ENCODE results near the gene CBX2.
A peak's percentile ranks its signal among the peaks of the same experiment; 100 is the strongest.

CBX2 gene

DNA sequence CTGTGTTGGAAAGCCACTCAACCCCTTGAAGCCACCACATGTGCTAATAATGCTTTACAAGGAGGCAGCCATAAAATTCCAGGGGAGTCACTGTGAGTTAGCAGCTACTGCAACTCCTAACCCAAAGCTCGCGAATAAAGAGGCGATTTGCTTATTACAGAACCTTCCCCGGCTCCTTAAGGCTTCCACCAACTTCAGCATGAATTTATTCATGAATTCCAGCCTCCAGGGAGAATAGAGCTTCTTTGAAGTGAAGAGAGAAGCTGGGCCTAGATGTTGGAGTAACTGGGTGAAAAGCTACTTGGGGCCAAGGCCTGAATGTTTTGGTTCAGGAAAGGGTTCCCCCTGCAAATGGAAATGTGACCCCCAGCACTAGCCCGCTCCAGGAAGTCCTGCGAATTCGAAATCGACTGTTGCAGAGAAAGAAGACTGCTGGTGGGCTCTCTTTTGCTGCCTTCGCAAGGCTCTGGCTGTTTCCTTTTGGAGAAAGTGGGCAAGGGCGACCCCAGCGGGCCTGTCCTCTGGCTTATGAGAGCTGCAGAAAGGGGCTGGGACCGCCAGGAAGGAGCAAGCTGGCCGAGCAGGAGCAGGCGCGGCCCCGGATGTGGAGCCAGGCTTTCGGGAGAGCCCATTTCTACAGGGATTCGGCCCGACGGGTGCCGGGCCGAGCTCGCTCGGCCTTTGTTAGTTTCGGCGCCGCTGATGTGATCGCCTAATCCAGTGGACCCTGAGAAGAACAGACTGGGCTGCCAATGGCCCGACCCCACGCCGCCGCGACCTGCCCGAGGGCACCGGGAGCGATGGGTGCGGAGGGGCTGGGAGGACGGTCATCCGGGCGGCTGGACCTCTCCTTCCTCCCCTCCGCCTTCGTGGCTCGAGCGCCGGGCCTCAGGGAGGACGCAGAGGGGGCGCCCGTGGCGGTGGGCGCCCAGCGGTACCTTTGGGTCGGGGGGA lies 11.3 kb downstream of the CBX2 start:
- no peak for ATAC-seq
- TF ChIP-seq ZNF8 (CRISPR knock-in tag; IDR thresholded peaks at IDR 0.05) (no peak), ZFP3 (CRISPR knock-in tag; IDR thresholded peaks at IDR 0.05) (no peak), PPARA (CRISPR knock-in tag; IDR thresholded peaks at IDR 0.05; ENCODE audit: borderline replicate concordance) (no peak), SNAI2 (CRISPR knock-in tag; IDR thresholded peaks at IDR 0.05) (no peak), TOX (CRISPR knock-in tag; IDR thresholded peaks at IDR 0.05; ENCODE audit: borderline replicate concordance) (no peak), ESRRG (CRISPR knock-in tag; IDR thresholded peaks at IDR 0.05) (no peak), CSDC2 (CRISPR knock-in tag; IDR thresholded peaks at IDR 0.05) (no peak), OSR1 (CRISPR knock-in tag; IDR thresholded peaks at IDR 0.05) (no peak), TCF4 (CRISPR knock-in tag; IDR thresholded peaks at IDR 0.05; ENCODE audit: borderline replicate concordance) (no peak)
- TF ChIP-seq, protein P1, sequence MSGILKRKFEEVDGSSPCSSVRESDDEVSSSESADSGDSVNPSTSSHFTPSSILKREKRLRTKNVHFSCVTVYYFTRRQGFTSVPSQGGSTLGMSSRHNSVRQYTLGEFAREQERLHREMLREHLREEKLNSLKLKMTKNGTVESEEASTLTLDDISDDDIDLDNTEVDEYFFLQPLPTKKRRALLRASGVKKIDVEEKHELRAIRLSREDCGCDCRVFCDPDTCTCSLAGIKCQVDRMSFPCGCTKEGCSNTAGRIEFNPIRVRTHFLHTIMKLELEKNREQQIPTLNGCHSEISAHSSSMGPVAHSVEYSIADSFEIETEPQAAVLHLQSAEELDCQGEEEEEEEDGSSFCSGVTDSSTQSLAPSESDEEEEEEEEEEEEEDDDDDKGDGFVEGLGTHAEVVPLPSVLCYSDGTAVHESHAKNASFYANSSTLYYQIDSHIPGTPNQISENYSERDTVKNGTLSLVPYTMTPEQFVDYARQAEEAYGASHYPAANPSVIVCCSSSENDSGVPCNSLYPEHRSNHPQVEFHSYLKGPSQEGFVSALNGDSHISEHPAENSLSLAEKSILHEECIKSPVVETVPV (CRISPR knock-in tag; IDR thresholded peaks at IDR 0.05): no peak
- TF ChIP-seq, protein P2, sequence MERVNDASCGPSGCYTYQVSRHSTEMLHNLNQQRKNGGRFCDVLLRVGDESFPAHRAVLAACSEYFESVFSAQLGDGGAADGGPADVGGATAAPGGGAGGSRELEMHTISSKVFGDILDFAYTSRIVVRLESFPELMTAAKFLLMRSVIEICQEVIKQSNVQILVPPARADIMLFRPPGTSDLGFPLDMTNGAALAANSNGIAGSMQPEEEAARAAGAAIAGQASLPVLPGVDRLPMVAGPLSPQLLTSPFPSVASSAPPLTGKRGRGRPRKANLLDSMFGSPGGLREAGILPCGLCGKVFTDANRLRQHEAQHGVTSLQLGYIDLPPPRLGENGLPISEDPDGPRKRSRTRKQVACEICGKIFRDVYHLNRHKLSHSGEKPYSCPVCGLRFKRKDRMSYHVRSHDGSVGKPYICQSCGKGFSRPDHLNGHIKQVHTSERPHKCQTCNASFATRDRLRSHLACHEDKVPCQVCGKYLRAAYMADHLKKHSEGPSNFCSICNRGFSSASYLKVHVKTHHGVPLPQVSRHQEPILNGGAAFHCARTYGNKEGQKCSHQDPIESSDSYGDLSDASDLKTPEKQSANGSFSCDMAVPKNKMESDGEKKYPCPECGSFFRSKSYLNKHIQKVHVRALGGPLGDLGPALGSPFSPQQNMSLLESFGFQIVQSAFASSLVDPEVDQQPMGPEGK (CRISPR knock-in tag; IDR thresholded peaks at IDR 0.05; ENCODE audit: borderline replicate concordance): no peak
- TF ChIP-seq, protein P3, sequence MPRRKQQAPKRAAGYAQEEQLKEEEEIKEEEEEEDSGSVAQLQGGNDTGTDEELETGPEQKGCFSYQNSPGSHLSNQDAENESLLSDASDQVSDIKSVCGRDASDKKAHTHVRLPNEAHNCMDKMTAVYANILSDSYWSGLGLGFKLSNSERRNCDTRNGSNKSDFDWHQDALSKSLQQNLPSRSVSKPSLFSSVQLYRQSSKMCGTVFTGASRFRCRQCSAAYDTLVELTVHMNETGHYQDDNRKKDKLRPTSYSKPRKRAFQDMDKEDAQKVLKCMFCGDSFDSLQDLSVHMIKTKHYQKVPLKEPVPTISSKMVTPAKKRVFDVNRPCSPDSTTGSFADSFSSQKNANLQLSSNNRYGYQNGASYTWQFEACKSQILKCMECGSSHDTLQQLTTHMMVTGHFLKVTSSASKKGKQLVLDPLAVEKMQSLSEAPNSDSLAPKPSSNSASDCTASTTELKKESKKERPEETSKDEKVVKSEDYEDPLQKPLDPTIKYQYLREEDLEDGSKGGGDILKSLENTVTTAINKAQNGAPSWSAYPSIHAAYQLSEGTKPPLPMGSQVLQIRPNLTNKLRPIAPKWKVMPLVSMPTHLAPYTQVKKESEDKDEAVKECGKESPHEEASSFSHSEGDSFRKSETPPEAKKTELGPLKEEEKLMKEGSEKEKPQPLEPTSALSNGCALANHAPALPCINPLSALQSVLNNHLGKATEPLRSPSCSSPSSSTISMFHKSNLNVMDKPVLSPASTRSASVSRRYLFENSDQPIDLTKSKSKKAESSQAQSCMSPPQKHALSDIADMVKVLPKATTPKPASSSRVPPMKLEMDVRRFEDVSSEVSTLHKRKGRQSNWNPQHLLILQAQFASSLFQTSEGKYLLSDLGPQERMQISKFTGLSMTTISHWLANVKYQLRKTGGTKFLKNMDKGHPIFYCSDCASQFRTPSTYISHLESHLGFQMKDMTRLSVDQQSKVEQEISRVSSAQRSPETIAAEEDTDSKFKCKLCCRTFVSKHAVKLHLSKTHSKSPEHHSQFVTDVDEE (CRISPR knock-in tag; IDR thresholded peaks at IDR 0.05): no peak
- TF ChIP-seq, protein P4, sequence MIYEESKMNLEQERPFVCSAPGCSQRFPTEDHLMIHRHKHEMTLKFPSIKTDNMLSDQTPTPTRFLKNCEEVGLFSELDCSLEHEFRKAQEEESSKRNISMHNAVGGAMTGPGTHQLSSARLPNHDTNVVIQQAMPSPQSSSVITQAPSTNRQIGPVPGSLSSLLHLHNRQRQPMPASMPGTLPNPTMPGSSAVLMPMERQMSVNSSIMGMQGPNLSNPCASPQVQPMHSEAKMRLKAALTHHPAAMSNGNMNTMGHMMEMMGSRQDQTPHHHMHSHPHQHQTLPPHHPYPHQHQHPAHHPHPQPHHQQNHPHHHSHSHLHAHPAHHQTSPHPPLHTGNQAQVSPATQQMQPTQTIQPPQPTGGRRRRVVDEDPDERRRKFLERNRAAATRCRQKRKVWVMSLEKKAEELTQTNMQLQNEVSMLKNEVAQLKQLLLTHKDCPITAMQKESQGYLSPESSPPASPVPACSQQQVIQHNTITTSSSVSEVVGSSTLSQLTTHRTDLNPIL (CRISPR knock-in tag; IDR thresholded peaks at IDR 0.05; ENCODE audit: low read depth): no peak

DNA sequence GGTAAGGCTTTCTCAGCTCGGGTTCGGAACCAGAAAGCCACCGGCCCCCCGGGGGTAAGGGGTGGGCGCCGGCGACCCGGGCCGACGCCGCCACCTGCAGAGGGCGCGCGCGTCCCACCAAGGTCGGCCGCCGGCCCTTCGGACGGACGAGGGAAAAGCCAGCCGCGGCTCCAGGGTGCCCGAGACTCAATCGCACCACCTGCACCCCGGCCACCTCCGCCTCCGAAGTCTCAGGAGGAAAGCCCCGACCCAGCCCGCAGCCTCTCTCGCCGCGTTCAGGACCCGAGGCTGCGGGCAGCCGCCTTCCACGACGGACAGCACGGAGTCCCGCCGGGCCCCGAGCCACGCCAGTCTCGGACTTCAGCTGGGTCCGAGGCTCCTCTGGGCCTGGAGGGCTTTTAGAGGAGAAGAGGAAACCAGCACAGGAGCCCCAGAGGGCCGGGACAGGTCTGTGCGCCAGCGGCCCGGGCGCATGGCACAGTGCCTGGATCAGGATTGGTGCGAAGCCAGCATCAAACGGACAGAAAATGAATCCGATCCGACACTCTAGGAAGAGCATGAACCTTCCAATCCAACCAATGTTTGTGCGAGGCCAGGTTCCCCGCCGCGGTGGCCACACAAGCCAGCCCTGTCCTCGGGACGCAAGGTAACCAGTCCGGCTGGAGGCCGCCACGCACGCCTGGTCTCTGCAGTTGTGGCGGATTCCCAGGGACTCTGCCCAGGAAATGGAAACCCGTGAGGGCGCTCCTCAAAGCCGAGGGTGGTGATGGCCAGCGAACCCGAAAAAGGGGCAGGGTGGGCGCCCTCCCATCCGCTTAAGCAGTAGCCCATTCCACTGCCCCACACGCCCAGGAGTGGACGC lies 12.2 kb downstream of the CBX2 start:
- TF ChIP-seq ZFP30 (CRISPR knock-in tag; IDR thresholded peaks at IDR 0.05): no peak
- no peak for ATAC-seq

DNA sequence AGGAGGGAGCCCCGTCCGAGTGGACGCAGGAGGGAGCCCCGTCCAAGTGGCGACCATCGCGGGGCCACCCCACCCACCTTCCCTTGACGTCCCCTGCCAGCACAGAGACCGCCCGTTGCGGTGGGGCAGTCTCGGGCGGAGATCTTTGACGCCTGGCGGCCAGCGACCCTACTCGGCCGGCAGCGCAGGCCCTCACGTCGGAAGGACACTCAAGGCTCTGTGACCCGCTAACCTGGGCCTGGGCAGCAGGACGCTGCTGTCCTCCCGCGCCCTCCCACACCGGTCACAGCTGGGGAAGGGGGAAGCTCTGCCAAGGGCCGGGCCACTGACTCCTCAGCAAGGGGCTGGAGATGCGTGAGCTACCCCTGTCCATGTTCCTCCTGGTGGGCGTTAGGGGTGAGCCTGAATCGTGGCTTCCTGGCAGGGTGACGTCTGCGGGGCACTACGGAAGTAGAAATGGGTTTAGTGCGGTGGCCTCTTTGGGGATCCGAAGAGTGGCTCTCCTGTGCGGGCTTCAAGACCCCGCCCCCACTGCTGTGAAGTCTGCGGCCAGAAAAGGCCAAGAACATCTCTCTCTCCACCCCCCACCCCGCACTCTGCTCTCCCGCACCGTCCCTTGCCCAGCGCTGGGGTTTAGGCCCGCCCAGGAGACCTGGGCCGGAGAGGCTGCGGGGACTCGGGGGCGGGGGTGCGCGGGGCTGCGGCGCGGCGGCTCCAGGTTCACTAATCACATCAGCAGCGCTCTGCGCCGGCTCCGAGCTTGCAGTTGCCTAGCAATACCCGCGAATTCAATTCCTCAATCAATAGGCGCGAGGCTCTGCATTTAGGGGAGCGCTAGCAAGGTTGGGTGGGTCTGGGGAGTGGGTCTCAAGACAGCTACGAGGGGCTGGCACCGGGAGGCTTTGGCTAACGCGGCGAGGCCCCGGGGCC lies 13.1 kb downstream of the CBX2 start:
- ATAC-seq: peak; percentile 1; the same call in 1 of the 3 replicates
- TF ChIP-seq ZNF8 (CRISPR knock-in tag; IDR thresholded peaks at IDR 0.05) (no peak), RARB (CRISPR knock-in tag; IDR thresholded peaks at IDR 0.05) (no peak), SNAI2 (CRISPR knock-in tag; IDR thresholded peaks at IDR 0.05) (no peak), ZNF565 (CRISPR knock-in tag; conservative IDR thresholded peaks at IDR 0.05; ENCODE audit: low read depth) (no peak), ZFP30 (CRISPR knock-in tag; IDR thresholded peaks at IDR 0.05) (no peak), BACH2 (CRISPR knock-in tag; IDR thresholded peaks at IDR 0.05; ENCODE audit: borderline replicate concordance) (no peak), ZNF70 (CRISPR knock-in tag; IDR thresholded peaks at IDR 0.05) (no peak), GLIS3 (CRISPR knock-in tag; IDR thresholded peaks at IDR 0.05) (no peak), CSDC2 (CRISPR knock-in tag; IDR thresholded peaks at IDR 0.05) (no peak)
- TF ChIP-seq, protein P4 (CRISPR knock-in tag; IDR thresholded peaks at IDR 0.05; ENCODE audit: low read depth): no peak
- TF ChIP-seq, protein P5, sequence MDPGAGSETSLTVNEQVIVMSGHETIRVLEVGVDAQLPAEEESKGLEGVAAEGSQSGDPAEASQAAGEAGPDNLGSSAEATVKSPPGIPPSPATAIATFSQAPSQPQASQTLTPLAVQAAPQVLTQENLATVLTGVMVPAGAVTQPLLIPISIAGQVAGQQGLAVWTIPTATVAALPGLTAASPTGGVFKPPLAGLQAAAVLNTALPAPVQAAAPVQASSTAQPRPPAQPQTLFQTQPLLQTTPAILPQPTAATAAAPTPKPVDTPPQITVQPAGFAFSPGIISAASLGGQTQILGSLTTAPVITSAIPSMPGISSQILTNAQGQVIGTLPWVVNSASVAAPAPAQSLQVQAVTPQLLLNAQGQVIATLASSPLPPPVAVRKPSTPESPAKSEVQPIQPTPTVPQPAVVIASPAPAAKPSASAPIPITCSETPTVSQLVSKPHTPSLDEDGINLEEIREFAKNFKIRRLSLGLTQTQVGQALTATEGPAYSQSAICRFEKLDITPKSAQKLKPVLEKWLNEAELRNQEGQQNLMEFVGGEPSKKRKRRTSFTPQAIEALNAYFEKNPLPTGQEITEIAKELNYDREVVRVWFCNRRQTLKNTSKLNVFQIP (CRISPR knock-in tag; IDR thresholded peaks at IDR 0.05; ENCODE audit: borderline replicate concordance, low read depth): no peak
- TF ChIP-seq, protein P2 (CRISPR knock-in tag; IDR thresholded peaks at IDR 0.05; ENCODE audit: borderline replicate concordance): no peak
